Measurements from ENCODE around the gene ARID5B.

GRCh38 chr10:62067560-62067959, 166.1 kb downstream of the ARID5B start:
- no peak for TF ChIP-seq CTCF (IDR thresholded peaks at IDR 0.05)
- no peak for TF ChIP-seq POLR2A (IDR thresholded peaks at IDR 0.05)

Measured in Peyer's patch (tissue), 4 donors.